ENCODE data around the gene HDDC3. TPM values are rescaled to one million over a fixed set of nuclear protein-coding genes. Genes with fewer than 3 reads are reported as not detected.

The HDDC3 gene
- total and polyA plus RNA-seq, 4 donors: 6.5 to 15.3 (median 7.5) TPM

DNA sequence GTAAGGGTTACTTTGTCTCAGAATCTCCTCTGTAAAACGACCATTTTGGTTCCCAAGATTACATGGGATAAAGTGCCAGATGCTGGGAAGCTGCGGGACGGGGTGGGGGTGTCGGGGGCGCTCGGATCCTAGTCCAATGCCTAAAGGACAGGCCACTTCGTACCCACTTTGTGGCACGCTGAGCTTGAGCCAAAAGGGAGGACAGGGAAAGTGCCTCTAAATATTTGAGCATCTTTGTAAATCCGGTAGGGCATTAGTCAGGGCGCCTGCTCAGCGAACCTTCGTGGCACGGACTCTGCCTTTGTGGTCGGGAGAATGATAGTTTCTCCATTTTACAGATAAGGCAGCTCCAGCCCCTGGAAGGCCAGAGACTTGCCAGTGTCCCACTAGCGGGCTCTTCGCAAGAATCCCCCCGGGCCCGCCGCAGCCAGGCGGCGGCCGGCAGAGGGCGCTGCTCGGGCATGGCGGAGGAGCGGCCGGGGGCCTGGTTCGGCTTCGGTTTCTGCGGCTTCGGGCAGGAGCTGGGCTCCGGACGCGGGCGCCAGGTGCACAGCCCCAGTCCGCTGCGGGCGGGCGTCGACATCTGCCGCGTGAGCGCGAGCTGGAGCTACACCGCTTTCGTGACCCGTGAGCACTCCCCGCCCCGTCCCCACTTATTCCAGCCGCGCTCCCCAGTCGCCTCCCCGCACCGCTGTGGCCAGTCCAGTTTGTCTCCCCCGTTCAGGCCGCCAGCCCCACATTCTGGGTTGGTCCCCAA, 24.1 kb upstream of the HDDC3 start:
- WGBS, 2 donors: 3 to 5% methylated on average over 52 to 56 of the region's 56 CpGs
- H3K27me3 ChIP-seq (ENCODE audit: control insufficient read depth in 1 of 2, insufficient read depth in 2 of 2, low read length in 1 of 2): no peaks in the 10 kb centered on the region
- no peaks in the 10 kb centered on the region for H3K9me3 ChIP-seq (ENCODE audit: control insufficient read depth, low read length)
- peak overlapping the region; percentile 50 to 73 for H3K4me3 ChIP-seq (ENCODE audit: low read length in 2 of 2)
- peaks cover 0 to 3% of the 10 kb centered on the region in 2 donors for H3K36me3 ChIP-seq (ENCODE audit: control insufficient read depth in 1 of 2, insufficient read depth in 2 of 2, low read length in 1 of 2)
- intact Hi-C loops (cut with DNase I): loop anchor here (2.0 to 10.0 kb wide), 7 partner anchors 36 to 316 kb away; partner anchors contain the start of genes PRC1 (in 2 of the 2) and VPS33B (in 1 of the 2)
- DNase-seq (peak; percentile 76 to 94), ATAC-seq (ENCODE audit: low FRiP score) (peak; percentile 65)
- no peaks in the 10 kb centered on the region for H3K4me1 ChIP-seq (ENCODE audit: control insufficient read depth in 1 of 2, insufficient read depth in 2 of 2, low read length in 2 of 2)
- H3K27ac ChIP-seq (ENCODE audit: low read depth in 1 of 2, low read length in 2 of 2): peak overlapping the region in 1 of 2 donors; percentile 13

DNA sequence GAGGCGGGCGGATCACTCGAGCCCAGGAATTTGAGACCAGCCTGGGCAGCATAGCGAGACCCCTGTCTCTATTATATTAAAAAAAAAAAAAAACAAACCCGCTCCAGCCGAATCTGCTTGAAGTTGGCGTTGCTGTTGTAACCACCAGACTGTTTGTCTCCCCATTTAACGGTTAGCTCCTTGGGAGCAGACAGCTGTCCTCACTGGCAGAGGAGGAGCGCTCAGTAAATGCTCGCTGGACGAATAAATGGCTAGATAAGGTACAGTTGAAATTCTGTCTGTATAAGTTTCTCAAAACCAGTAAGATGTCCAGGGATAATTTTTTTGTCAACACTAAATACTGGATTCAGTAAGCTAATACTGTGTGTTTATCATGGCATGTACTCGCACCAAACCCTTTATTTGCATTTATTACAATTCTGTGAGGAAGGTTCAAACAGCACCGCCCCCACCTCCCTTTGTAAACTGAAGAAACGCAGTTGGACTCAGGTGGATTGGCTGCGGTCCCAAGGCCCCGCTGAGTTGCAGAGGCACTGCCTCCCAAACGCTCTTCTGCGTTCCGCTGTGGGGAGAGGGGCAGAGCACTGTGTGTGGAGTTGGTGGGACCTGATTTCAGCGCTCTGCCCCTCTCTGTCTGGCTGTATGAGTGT, 23.4 kb upstream of the HDDC3 start:
- Histone ChIP-seq H3K4me1 (ENCODE audit: control insufficient read depth in 1 of 2, insufficient read depth in 2 of 2, low read length in 2 of 2) (no peaks in the 10 kb centered on the region), H3K27me3 (ENCODE audit: control insufficient read depth in 1 of 2, insufficient read depth in 2 of 2, low read length in 1 of 2) (no peaks in the 10 kb centered on the region), H3K36me3 (ENCODE audit: control insufficient read depth in 1 of 2, insufficient read depth in 2 of 2, low read length in 1 of 2) (peaks cover 0 to 3% of the 10 kb centered on the region in 2 donors), H3K9me3 (ENCODE audit: control insufficient read depth, low read length) (no peaks in the 10 kb centered on the region), H3K4me3 (ENCODE audit: low read length in 2 of 2) (no peak overlapping the region), H3K27ac (ENCODE audit: low read depth in 1 of 2, low read length in 2 of 2) (no peak overlapping the region)
- 66 to 70% methylated on average over 20 of the region's 20 CpGs for WGBS, 2 donors
- intact Hi-C loops (cut with DNase I): loop anchor here (2.0 to 10.0 kb wide), 7 partner anchors 37 to 317 kb away; partner anchors contain the start of genes PRC1 (in 2 of the 2) and VPS33B (in 1 of the 2)
- no peak for ATAC-seq (ENCODE audit: low FRiP score)
- DNase-seq: no peak

- 2 to 4% methylated on average over 66 to 69 of the region's 69 CpGs for WGBS, 2 donors
Observed at GRCh38 chr15:90954712-90955623, 22.6 kb upstream of the HDDC3 start, which contains the start of gene RCCD1. TSS of gene RCCD1 (plus strand) at chr15:90954884. CDS start at chr15:90956735, 1,851 bp downstream.

GRCh38 chr15:90953947-90954711, 21.8 kb upstream of the HDDC3 start:
- ATAC-seq (ENCODE audit: low FRiP score) (no peak), DNase-seq (no peak)
- no peaks in the 10 kb centered on the region for H3K4me1 ChIP-seq (ENCODE audit: control insufficient read depth in 1 of 2, insufficient read depth in 2 of 2, low read length in 2 of 2)
- intact Hi-C loops (cut with DNase I): loop anchor here (1.0 to 10.0 kb wide), 3 partner anchors 19 to 81 kb away; partner anchors contain the start of genes UNC45A (in 1 of the 2) and VPS33B (in 1 of the 2)
- H3K4me3 ChIP-seq (ENCODE audit: low read length in 2 of 2): no peak overlapping the region
- no peaks in the 10 kb centered on the region for H3K9me3 ChIP-seq (ENCODE audit: control insufficient read depth, low read length)
- WGBS, 2 donors: 71% methylated on average over 16 of the region's 16 CpGs
- H3K27ac ChIP-seq (ENCODE audit: low read depth in 1 of 2, low read length in 2 of 2): no peak overlapping the region
- H3K27me3 ChIP-seq (ENCODE audit: control insufficient read depth in 1 of 2, insufficient read depth in 2 of 2, low read length in 1 of 2): no peaks in the 10 kb centered on the region
- H3K36me3 ChIP-seq (ENCODE audit: control insufficient read depth in 1 of 2, insufficient read depth in 2 of 2, low read length in 1 of 2): peaks cover 6 to 8% of the 10 kb centered on the region in 2 donors

More at GRCh38 chr15:90954712-90955623, 22.6 kb upstream of the HDDC3 start, which contains the start of gene RCCD1:
- H3K27me3 ChIP-seq (ENCODE audit: control insufficient read depth in 1 of 2, insufficient read depth in 2 of 2, low read length in 1 of 2): no peaks in the 10 kb centered on the region
- intact Hi-C loops (cut with DNase I): loop anchor here (1.0 to 10.0 kb wide), 6 partner anchors 20 to 317 kb away; partner anchors contain the start of genes PRC1 (in 1 of the 2), UNC45A (in 1 of the 2) and VPS33B (in 1 of the 2)
- peak; percentile 98 for DNase-seq
- H3K27ac ChIP-seq (ENCODE audit: low read depth in 1 of 2, low read length in 2 of 2): peak within 1 kb of the TSS in 1 of 2 donors; percentile 78
- ATAC-seq (ENCODE audit: low FRiP score): peak; percentile 95
- peak within 1 kb of the TSS; percentile 24 to 90 for H3K4me3 ChIP-seq (ENCODE audit: low read length in 2 of 2)
- H3K36me3 ChIP-seq (ENCODE audit: control insufficient read depth in 1 of 2, insufficient read depth in 2 of 2, low read length in 1 of 2): peaks cover 5 to 6% of the 10 kb centered on the region in 2 donors
- no peaks in the 10 kb centered on the region for H3K9me3 ChIP-seq (ENCODE audit: control insufficient read depth, low read length)
- H3K4me1 ChIP-seq (ENCODE audit: control insufficient read depth in 1 of 2, insufficient read depth in 2 of 2, low read length in 2 of 2): no peaks in the 10 kb centered on the region

- ATAC-seq (ENCODE audit: low FRiP score): no peak
- H3K27ac ChIP-seq (ENCODE audit: low read depth in 1 of 2, low read length in 2 of 2): no peak overlapping the region
- H3K36me3 ChIP-seq (ENCODE audit: control insufficient read depth in 1 of 2, insufficient read depth in 2 of 2, low read length in 1 of 2): peaks cover 6 to 11% of the 10 kb centered on the region in 2 donors
- intact Hi-C loops (cut with DNase I): loop anchor here (10.0 kb wide), 2 partner anchors 72 to 82 kb away; partner anchors contain the start of gene VPS33B (in 1 of the 2)
- H3K4me3 ChIP-seq (ENCODE audit: low read length in 2 of 2): no peak overlapping the region
- no peaks in the 10 kb centered on the region for H3K27me3 ChIP-seq (ENCODE audit: control insufficient read depth in 1 of 2, insufficient read depth in 2 of 2, low read length in 1 of 2)
- 88 to 92% methylated on average over 14 of the region's 14 CpGs for WGBS, 2 donors
- peak in 1 of 2 donors; percentile 59 for DNase-seq
- H3K4me1 ChIP-seq (ENCODE audit: control insufficient read depth in 1 of 2, insufficient read depth in 2 of 2, low read length in 2 of 2): no peaks in the 10 kb centered on the region
- H3K9me3 ChIP-seq (ENCODE audit: control insufficient read depth, low read length): no peaks in the 10 kb centered on the region
Observed at GRCh38 chr15:90952901-90953677, 20.7 kb upstream of the HDDC3 start.

DNA sequence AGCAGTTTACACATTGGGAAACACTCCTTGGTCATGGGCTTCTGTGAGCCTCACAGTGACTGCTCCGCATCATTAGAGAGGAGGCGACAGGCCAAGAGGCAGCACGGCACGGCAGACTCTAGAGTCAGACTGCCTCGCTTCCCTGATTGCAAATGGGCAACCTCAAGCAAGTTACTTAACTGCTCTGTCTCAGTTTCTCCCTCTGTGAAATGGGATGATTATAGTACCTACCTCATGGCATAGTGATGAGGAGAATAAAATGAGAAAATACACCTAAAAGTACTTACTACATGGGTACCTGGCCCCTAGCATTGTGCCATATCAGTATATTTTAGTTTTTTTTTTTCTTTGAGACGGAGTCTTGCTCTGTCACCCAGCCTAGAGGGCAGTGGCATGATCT, 18.3 kb upstream of the HDDC3 start:
- H3K27ac ChIP-seq (ENCODE audit: low read depth in 1 of 2, low read length in 2 of 2): no peak overlapping the region
- H3K27me3 ChIP-seq (ENCODE audit: control insufficient read depth in 1 of 2, insufficient read depth in 2 of 2, low read length in 1 of 2): no peaks in the 10 kb centered on the region
- intact Hi-C loops (cut with DNase I): loop anchor here (10.0 kb wide), 2 partner anchors 74 to 84 kb away; partner anchors contain the start of gene VPS33B (in 1 of the 2)
- no peak for ATAC-seq (ENCODE audit: low FRiP score)
- DNase-seq: no peak
- 91 to 95% methylated on average over 6 of the region's 6 CpGs for WGBS, 2 donors
- H3K4me3 ChIP-seq (ENCODE audit: low read length in 2 of 2): no peak overlapping the region
- no peaks in the 10 kb centered on the region for H3K9me3 ChIP-seq (ENCODE audit: control insufficient read depth, low read length)
- no peaks in the 10 kb centered on the region for H3K4me1 ChIP-seq (ENCODE audit: control insufficient read depth in 1 of 2, insufficient read depth in 2 of 2, low read length in 2 of 2)
- peaks cover 6 to 16% of the 10 kb centered on the region in 2 donors for H3K36me3 ChIP-seq (ENCODE audit: control insufficient read depth in 1 of 2, insufficient read depth in 2 of 2, low read length in 1 of 2)
